Spinal cord (tissue), 10 donors: ENCODE results near the gene NINJ2. TPM values are rescaled to one million over a fixed set of nuclear protein-coding genes. Genes with fewer than 3 reads are reported as not detected.

Experiments used
- DNase-seq, 6 donors: peaks; one replicate each; pipeline versions ENCODE4 v3.0.0 to v3.0.0-alpha.2; 2013 to 2015; ENCODE audit warnings: low spot score in 6 of 6, low read depth in 4 of 6
- H3K27ac ChIP-seq: one replicate; pipeline ENCODE4 v1.5.1; 2013; ENCODE audit warnings: low read depth, low read length, control low read depth
- H3K27me3 ChIP-seq: one replicate; pipeline ENCODE4 v1.6.1; 2013; ENCODE audit warnings: low read length; ENCODE audit not compliant: control insufficient read depth, insufficient read depth
- H3K36me3 ChIP-seq: one replicate; pipeline ENCODE4 v1.6.1; 2013; ENCODE audit warnings: low read length; ENCODE audit not compliant: control insufficient read depth, insufficient read depth
- H3K4me1 ChIP-seq: one replicate; pipeline ENCODE4 v1.6.1; 2013; ENCODE audit warnings: low read length; ENCODE audit not compliant: control insufficient read depth, insufficient read depth
- H3K4me3 ChIP-seq: one replicate; pipeline ENCODE4 v1.5.1; 2013; ENCODE audit warnings: low read depth, low read length, control low read depth
- H3K9me3 ChIP-seq: one replicate; pipeline ENCODE4 v1.6.1; 2013; ENCODE audit warnings: low read length; ENCODE audit not compliant: control insufficient read depth, insufficient read depth
- whole genome bisulfite sequencing: methylation state at CpG from one replicate; pipeline ENCODE4 v1.1.5; 2013; ENCODE audit warnings: missing lambda C conversion rate; ENCODE audit not compliant: insufficient coverage; 5-methylcytosine and 5-hydroxymethylcytosine counted together
- polyA plus RNA-seq, 2 donors: library from polyadenylated mRNA; unstranded; fragments of 120-200 nt; gene quantifications; one replicate each; pipeline ENCODE4 v1.2.1, GENCODE V29; 2013; ENCODE audit not compliant: insufficient read length in 2 of 2
- total RNA-seq, 2 donors: library from RNA; depleted of rRNA in 1 of 2; stranded (reverse); fragments of 120-200 nt in 1 of 2; fragments of >200 nt in 1 of 2; gene quantifications; one replicate each; pipeline versions ENCODE4 v1.2.3 to v1.2.4, GENCODE V29; 2013 to 2014
- donor health status: healthy.

Gene NINJ2
- total and polyA plus RNA-seq, 4 donors: 5.4 to 6.2 (median 6.0) TPM

DNA sequence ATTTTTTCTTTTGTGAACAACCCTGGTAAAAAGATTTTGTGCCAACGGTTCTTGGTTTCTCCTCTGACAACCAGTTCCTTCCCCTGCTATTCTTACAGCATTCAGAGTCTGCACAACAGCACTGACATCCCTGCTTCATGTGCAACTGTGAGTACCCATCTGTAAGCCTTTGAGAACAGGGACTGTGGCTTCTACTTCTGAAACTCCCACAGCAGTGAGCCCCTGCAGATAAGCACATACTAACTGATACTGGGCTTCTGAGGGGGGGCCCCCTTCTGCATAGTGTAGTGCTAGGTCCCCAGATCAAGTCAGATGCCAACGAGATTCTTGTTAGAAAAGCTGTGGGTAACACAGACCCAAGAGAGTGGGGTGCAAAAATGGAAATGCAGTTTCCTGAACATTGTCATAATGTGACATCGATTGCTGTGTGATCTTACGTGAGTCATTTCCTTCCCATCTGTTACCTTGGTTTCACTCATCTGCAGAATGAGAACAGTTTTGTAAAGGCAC is 11.1 kb upstream of the NINJ2 start:
- Histone ChIP-seq H3K27me3 (no peaks in the 10 kb centered on the region), H3K4me1 (no peaks in the 10 kb centered on the region), H3K36me3 (no peaks in the 10 kb centered on the region), H3K27ac (no peak overlapping the region), H3K4me3 (no peak overlapping the region), H3K9me3 (no peaks in the 10 kb centered on the region)
- 70% methylated on average over 3 of the region's 4 CpGs for WGBS
- no peak for DNase-seq

- no peak overlapping the region for H3K27ac ChIP-seq
- no peak for DNase-seq
- H3K4me3 ChIP-seq: no peak overlapping the region
- no peaks in the 10 kb centered on the region for H3K4me1 ChIP-seq
- WGBS: no CpG with 5 or more reads among the region's 3 CpGs
- H3K36me3 ChIP-seq: no peaks in the 10 kb centered on the region
- no peaks in the 10 kb centered on the region for H3K9me3 ChIP-seq
- H3K27me3 ChIP-seq: no peaks in the 10 kb centered on the region
Measured at GRCh38 chr12:673849-674248, 10.6 kb upstream of the NINJ2 start.

DNA sequence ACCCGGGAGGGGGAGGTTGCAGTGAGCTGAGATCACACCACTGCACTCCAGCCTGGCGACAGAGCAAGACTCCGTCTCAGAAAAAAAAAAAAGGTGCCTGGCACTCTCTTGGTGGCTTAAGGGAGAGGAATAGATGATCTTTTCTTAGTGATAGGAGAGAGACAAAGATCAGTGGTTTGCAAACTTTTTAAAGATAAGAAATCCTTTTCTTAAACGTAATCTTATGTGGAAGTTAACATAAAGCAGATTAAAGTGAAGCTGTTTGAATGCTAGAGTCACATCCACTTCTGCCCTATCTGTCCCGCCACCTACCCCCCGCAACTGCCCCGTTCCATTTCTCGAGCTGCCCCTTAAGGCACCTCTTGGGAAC is 6.3 kb upstream of the NINJ2 start:
- Histone ChIP-seq H3K36me3 (no peaks in the 10 kb centered on the region), H3K9me3 (no peaks in the 10 kb centered on the region), H3K4me1 (no peaks in the 10 kb centered on the region), H3K27me3 (no peaks in the 10 kb centered on the region), H3K27ac (no peak overlapping the region), H3K4me3 (no peak overlapping the region)
- DNase-seq: no peak
- WGBS: 90% methylated on average over 5 of the region's 8 CpGs

GRCh38 chr12:668090-668481 is 4.8 kb upstream of the NINJ2 start:
- no peaks in the 10 kb centered on the region for H3K36me3 ChIP-seq
- DNase-seq: no peak
- no peak overlapping the region for H3K27ac ChIP-seq
- no peak overlapping the region for H3K4me3 ChIP-seq
- peaks cover 7% of the 10 kb centered on the region for H3K4me1 ChIP-seq
- 100% methylated on average over 1 of the region's 1 CpG for WGBS
- H3K27me3 ChIP-seq: no peaks in the 10 kb centered on the region
- H3K9me3 ChIP-seq: no peaks in the 10 kb centered on the region

DNA sequence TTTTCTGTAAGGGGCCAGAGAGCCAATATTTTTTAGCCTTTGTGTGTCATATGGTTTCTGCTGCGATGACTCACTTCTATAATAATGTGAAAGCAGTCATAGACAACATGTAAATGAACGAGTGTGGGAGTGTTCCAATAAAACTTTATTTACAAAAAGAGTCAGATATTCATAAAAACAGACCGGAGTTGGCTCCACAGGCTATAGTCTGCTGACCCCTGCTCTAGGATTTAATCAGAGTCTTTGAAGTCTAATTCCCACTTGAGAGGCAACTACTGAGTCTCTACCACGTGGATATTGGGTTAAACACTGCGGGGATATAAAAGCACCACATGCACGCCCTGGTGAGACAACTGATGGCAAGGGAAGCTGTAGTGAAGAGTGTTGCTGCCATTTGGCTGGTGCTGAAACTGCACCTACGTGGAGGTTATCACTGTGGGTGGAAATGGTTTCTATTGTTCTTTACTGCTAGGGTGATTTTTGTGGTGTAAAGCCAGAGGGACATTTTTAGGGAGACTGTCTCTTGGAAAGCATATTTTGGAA is 3.6 kb upstream of the NINJ2 start:
- H3K27ac ChIP-seq: no peak overlapping the region
- WGBS: 71% methylated on average over 5 of the region's 7 CpGs
- no peaks in the 10 kb centered on the region for H3K9me3 ChIP-seq
- no peaks in the 10 kb centered on the region for H3K27me3 ChIP-seq
- no peaks in the 10 kb centered on the region for H3K36me3 ChIP-seq
- H3K4me1 ChIP-seq: peaks cover 16% of the 10 kb centered on the region
- DNase-seq: no peak
- no peak overlapping the region for H3K4me3 ChIP-seq

DNA sequence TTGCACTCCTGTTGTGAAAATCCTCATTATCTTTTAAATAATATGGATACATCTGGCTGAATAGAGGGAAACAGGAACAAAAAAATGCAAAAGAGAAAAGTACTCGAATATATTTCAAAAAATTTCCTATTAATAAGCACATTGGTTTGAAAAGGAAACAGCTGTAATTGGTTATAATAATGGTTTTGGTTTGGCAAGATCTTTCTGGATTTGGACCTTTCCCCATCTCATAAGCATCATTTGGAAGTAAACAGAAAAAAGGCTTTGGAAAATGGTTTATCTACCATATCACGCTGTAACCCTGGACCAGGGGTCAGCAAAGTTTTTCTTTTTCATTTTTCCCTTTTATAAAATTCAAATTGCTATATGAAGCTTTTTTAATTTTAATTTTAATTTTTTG is 2.8 kb upstream of the NINJ2 start:
- Histone ChIP-seq H3K27ac (no peak overlapping the region), H3K27me3 (no peaks in the 10 kb centered on the region), H3K9me3 (no peaks in the 10 kb centered on the region), H3K4me3 (no peak overlapping the region), H3K4me1 (peaks cover 16% of the 10 kb centered on the region), H3K36me3 (no peaks in the 10 kb centered on the region)
- DNase-seq: no peak
- no CpG with 5 or more reads among the region's 2 CpGs for WGBS

GRCh38 chr12:664779-665092 is 1.5 kb upstream of the NINJ2 start:
- 92% methylated on average over 5 of the region's 5 CpGs for WGBS

GRCh38 chr12:664075-664778 is 982 bp upstream of the NINJ2 start:
- H3K36me3 ChIP-seq: no peaks in the 10 kb centered on the region
- 98% methylated on average over 5 of the region's 13 CpGs for WGBS
- H3K27me3 ChIP-seq: no peaks in the 10 kb centered on the region
- DNase-seq: no peak
- H3K27ac ChIP-seq: no peak overlapping the region
- peaks cover 16% of the 10 kb centered on the region for H3K4me1 ChIP-seq
- no peak overlapping the region for H3K4me3 ChIP-seq
- H3K9me3 ChIP-seq: no peaks in the 10 kb centered on the region

More at GRCh38 chr12:664779-665092, 1.5 kb upstream of the NINJ2 start:
- no peak for DNase-seq
- H3K4me1 ChIP-seq: peaks cover 16% of the 10 kb centered on the region
- H3K27me3 ChIP-seq: no peaks in the 10 kb centered on the region
- H3K27ac ChIP-seq: no peak overlapping the region
- no peak overlapping the region for H3K4me3 ChIP-seq
- H3K36me3 ChIP-seq: no peaks in the 10 kb centered on the region
- no peaks in the 10 kb centered on the region for H3K9me3 ChIP-seq

DNA sequence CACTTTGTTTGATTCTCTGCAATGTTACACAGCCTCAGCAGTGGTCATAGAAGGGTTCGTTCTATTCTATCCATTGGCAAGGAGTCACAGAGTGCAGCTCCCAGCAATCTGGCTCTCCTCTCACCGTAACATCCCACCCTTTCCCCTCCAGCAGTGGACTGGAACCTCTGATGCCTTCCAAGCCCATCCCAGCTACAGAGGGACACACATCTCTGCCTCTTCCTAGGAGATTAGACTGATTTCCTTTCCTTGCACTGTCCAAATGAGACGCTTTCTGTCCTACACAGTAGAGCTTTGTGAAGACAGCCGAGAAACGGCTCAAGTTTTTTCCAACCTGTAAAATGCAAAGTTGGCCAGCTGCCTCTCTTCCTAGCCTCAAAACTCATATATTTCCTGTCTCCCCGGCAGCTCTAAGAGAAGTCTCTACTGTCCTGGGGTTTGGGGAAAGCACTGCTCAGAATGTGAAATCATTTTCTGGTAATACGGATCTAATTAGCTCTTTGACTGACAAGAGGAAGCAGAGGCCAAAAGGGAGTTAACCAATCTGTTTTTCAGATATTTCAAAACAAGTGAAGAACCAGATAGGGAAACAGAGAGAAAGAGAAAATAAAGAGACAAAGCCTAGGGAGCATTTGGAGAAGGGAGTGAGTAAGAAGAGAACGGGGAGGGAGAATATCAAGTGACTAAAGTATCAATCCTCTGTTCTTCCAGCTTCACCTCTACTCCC is 516 bp downstream of the NINJ2 start:
- Histone ChIP-seq H3K27ac (peak overlapping the region; percentile 50), H3K4me1 (peaks cover 16% of the 10 kb centered on the region), H3K36me3 (no peaks in the 10 kb centered on the region), H3K9me3 (no peaks in the 10 kb centered on the region), H3K4me3 (peak overlapping the region; percentile 3), H3K27me3 (no peaks in the 10 kb centered on the region)
- 17% methylated on average over 5 of the region's 8 CpGs for WGBS
- peak in 3 of 6 donors; percentile 54 to 73 (median 59) for DNase-seq
